ENCODE measurements around the gene OR10AG1. TPM values are rescaled to one million over a fixed set of nuclear protein-coding genes. Genes with fewer than 3 reads are reported as not detected.

The OR10AG1 gene
- total and polyA plus RNA-seq, 2 experiments from 2014 or later: not detected

GRCh38 chr11:55949330-55949729, 20.4 kb downstream of the OR10AG1 start:
- WGBS (ENCODE audit: low lambda C conversion rate, missing lambda C conversion rate): 73% methylated on average over 4 of the region's 4 CpGs
- Histone ChIP-seq H3K4me3 (no peak overlapping the region), H3K27me3 (no peaks in the 10 kb centered on the region), H3K9me2 (replicated peaks; ENCODE audit: insufficient read depth) (no peaks in the 10 kb centered on the region), H3K79me2 (no peaks in the 10 kb centered on the region), H2AFZ (no peak overlapping the region), H4K20me1 (ENCODE audit: insufficient read depth, poor library complexity, severe bottlenecking) (no peaks in the 10 kb centered on the region), H3K27ac (no peak overlapping the region), H3K36me3 (replicated peaks; ENCODE audit: insufficient read depth, low read depth) (no peaks in the 10 kb centered on the region), H3K4me2 (no peak overlapping the region), H3K9me3 (ENCODE audit: low read depth) (no peaks in the 10 kb centered on the region), H3K4me1 (ENCODE audit: insufficient read depth) (no peaks in the 10 kb centered on the region)
- TF ChIP-seq EZH2 (IDR thresholded peaks at IDR 0.05; ENCODE audit: borderline replicate concordance): no peak
- no peak for TF ChIP-seq EZH2phosphoT487 (IDR thresholded peaks at IDR 0.05; ENCODE audit: low read depth, severe bottlenecking, unreplicated experiment)
- no peak for TF ChIP-seq CTCF (IDR thresholded peaks at IDR 0.05; ENCODE audit: poor library complexity)
- DNase-seq (ENCODE audit: low spot score): no peak

GRCh38 chr11:55942785-55943392, 26.9 kb downstream of the OR10AG1 start:
- WGBS (ENCODE audit: low lambda C conversion rate, missing lambda C conversion rate): 30% methylated on average over 3 of the region's 3 CpGs
- peak; percentile 80 for TF ChIP-seq CTCF (IDR thresholded peaks at IDR 0.05; ENCODE audit: poor library complexity)
- TF ChIP-seq EZH2 (IDR thresholded peaks at IDR 0.05; ENCODE audit: borderline replicate concordance): no peak
- H3K4me1 ChIP-seq (ENCODE audit: insufficient read depth): no peaks in the 10 kb centered on the region
- no peaks in the 10 kb centered on the region for H3K9me3 ChIP-seq (ENCODE audit: low read depth)
- no peak overlapping the region for H3K4me3 ChIP-seq
- H3K79me2 ChIP-seq: no peaks in the 10 kb centered on the region
- DNase-seq (ENCODE audit: low spot score): peak; percentile 75
- no peaks in the 10 kb centered on the region for H3K27me3 ChIP-seq
- H3K9me2 ChIP-seq (replicated peaks; ENCODE audit: insufficient read depth): no peaks in the 10 kb centered on the region
- no peak overlapping the region for H3K4me2 ChIP-seq
- no peaks in the 10 kb centered on the region for H4K20me1 ChIP-seq (ENCODE audit: insufficient read depth, poor library complexity, severe bottlenecking)
- no peak overlapping the region for H2AFZ ChIP-seq
- no peak overlapping the region for H3K27ac ChIP-seq
- H3K36me3 ChIP-seq (replicated peaks; ENCODE audit: insufficient read depth, low read depth): no peaks in the 10 kb centered on the region

- Histone ChIP-seq H3K4me3 (no peak within 1 kb of the TSS), H3K79me2 (no peaks in the 10 kb centered on the region), H3K4me2 (no peak within 1 kb of the TSS), H3K9me3 (ENCODE audit: low read depth) (no peaks in the 10 kb centered on the region), H2AFZ (no peak within 1 kb of the TSS), H3K9me2 (replicated peaks; ENCODE audit: insufficient read depth) (no peaks in the 10 kb centered on the region), H4K20me1 (ENCODE audit: insufficient read depth, poor library complexity, severe bottlenecking) (no peaks in the 10 kb centered on the region), H3K36me3 (replicated peaks; ENCODE audit: insufficient read depth, low read depth) (no peaks in the 10 kb centered on the region), H3K27me3 (no peaks in the 10 kb centered on the region), H3K4me1 (ENCODE audit: insufficient read depth) (no peaks in the 10 kb centered on the region), H3K27ac (no peak within 1 kb of the TSS)
- 70% methylated on average over 2 of the region's 2 CpGs for WGBS (ENCODE audit: low lambda C conversion rate, missing lambda C conversion rate)
- TF ChIP-seq CTCF (IDR thresholded peaks at IDR 0.05; ENCODE audit: poor library complexity) (no peak), EZH2phosphoT487 (IDR thresholded peaks at IDR 0.05; ENCODE audit: low read depth, severe bottlenecking, unreplicated experiment) (no peak)
- DNase-seq (ENCODE audit: low spot score): no peak
Measured at GRCh38 chr11:55936300-55936699, 33.4 kb downstream of the OR10AG1 start, which contains the start of gene OR5I1. TSS of gene OR5I1 (minus strand) at chr11:55936400. CDS start at chr11:55936400, 0 bp downstream.
